Mucosa of descending colon (tissue), 3 donors: ENCODE measurements around the gene HCN2. TPM values are rescaled to one million over a fixed set of nuclear protein-coding genes. Genes with fewer than 3 reads are reported as not detected.

Source experiments
- ATAC-seq: fragments of 200-7000 bp; cut with Tn5 transposase; one replicate; pipeline ENCODE4 v1.9.1; 2020; ENCODE audit warnings: mild to moderate bottlenecking, moderate library complexity
- DNase-seq, 3 donors: peaks; one replicate each; pipeline ENCODE4 v3.0.0-alpha.2; 2020
- H3K36me3 ChIP-seq: fragments of 200-600 bp; one replicate; pipeline ENCODE4 v1.8.0; 2021; ENCODE audit warnings: low read depth, mild to moderate bottlenecking
- H3K4me1 ChIP-seq: fragments of 200-600 bp; one replicate; pipeline ENCODE4 v1.8.0; 2021; ENCODE audit warnings: low read depth, mild to moderate bottlenecking
- H3K4me3 ChIP-seq: fragments of 200-600 bp; one replicate; pipeline ENCODE4 v1.8.0; 2021; ENCODE audit warnings: mild to moderate bottlenecking
- H3K9me3 ChIP-seq: fragments of 200-600 bp; one replicate; pipeline ENCODE4 v1.8.0; 2021; ENCODE audit warnings: mild to moderate bottlenecking
- intact Hi-C, 2 donors: fragments of 100-400 bp; cut with DNase I in 1 of 2; cut with micrococcal nuclease in 1 of 2; formaldehyde crosslinking; loops; one replicate each; pipeline versions ENCODE4 v1.11.0 to v1.11.1; 2022; cut with DNase I, micrococcal nuclease
- total RNA-seq, 3 donors: library from RNA; stranded (reverse); fragmentation: NEBNext Ultra II Directional in 2 of 3; extraction: Animal tissue kit (Norgen Biotek cat#: 25700) in 2 of 3; gene quantifications; one replicate each; pipeline versions ENCODE4 v1.2.1 to v1.2.4, GENCODE V29; 2021 to 2023
- TF ChIP-seq, protein P1 (sequence below): fragments of 200-600 bp; IDR thresholded peaks from one replicate; pipeline ENCODE4 v1.8.0; 2022; ENCODE audit warnings: antibody characterized with exemption, mild to moderate bottlenecking
- donor health status: DM: no; HTN: no; CAD: no; lungs with moderate emphysema.
- donor health status: DM: no; HTN: no; CAD: no.
- donor health status: DM: no; HTN: yes; CAD: no.

HCN2 gene
- total RNA-seq, 3 donors from 2014 or later, result 0.12 to 0.89 (median 0.17) TPM

DNA sequence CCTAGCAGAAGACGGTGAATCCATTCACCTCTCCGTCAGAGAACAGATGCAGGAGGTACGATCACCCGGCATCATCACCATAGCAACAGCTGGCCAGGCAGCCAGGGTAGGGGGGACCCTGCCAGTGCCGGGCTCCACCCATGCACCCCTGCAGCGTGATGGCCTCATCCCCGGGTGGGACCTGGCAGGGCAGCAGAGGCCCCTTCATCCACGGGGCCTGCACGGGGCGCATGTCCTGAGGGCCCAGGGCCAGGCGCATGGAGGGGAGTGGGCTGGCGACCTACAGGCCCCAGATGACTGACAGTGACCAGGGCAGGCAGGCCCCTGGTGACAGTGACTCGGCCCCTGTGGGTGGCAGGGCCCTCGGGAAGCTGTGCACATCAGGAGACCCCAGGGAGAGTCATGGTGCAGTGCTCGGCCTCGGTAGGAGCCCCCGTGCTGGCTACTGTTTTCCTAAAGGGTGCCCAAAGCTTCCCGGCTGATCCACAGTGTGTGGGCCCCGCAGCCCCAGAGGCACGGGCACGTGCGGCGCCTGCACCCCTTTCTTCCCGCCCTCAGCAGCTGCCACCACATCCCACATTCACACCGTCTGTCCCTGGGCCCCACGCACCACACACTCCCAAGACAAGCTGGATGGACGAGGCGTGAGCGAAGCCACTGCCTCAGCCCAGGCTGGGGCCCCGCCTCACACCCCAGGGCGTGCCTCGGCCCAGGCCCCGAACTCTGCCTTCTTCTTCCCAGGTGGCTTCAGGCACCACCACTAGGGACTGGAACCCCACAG lies 68.6 kb downstream of the HCN2 start:
- H3K36me3 ChIP-seq, result no peaks in the 10 kb centered on the region
- H3K4me1 ChIP-seq, result peaks cover 33% of the 10 kb centered on the region
- intact Hi-C loops, result no loop called here
- H3K9me3 ChIP-seq, result no peaks in the 10 kb centered on the region
- TF ChIP-seq, protein P1, sequence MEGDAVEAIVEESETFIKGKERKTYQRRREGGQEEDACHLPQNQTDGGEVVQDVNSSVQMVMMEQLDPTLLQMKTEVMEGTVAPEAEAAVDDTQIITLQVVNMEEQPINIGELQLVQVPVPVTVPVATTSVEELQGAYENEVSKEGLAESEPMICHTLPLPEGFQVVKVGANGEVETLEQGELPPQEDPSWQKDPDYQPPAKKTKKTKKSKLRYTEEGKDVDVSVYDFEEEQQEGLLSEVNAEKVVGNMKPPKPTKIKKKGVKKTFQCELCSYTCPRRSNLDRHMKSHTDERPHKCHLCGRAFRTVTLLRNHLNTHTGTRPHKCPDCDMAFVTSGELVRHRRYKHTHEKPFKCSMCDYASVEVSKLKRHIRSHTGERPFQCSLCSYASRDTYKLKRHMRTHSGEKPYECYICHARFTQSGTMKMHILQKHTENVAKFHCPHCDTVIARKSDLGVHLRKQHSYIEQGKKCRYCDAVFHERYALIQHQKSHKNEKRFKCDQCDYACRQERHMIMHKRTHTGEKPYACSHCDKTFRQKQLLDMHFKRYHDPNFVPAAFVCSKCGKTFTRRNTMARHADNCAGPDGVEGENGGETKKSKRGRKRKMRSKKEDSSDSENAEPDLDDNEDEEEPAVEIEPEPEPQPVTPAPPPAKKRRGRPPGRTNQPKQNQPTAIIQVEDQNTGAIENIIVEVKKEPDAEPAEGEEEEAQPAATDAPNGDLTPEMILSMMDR, result no peak
- H3K4me3 ChIP-seq, result no peak overlapping the region
- ATAC-seq (no peak), DNase-seq (peak in 1 of 3 donors; percentile 54)

DNA sequence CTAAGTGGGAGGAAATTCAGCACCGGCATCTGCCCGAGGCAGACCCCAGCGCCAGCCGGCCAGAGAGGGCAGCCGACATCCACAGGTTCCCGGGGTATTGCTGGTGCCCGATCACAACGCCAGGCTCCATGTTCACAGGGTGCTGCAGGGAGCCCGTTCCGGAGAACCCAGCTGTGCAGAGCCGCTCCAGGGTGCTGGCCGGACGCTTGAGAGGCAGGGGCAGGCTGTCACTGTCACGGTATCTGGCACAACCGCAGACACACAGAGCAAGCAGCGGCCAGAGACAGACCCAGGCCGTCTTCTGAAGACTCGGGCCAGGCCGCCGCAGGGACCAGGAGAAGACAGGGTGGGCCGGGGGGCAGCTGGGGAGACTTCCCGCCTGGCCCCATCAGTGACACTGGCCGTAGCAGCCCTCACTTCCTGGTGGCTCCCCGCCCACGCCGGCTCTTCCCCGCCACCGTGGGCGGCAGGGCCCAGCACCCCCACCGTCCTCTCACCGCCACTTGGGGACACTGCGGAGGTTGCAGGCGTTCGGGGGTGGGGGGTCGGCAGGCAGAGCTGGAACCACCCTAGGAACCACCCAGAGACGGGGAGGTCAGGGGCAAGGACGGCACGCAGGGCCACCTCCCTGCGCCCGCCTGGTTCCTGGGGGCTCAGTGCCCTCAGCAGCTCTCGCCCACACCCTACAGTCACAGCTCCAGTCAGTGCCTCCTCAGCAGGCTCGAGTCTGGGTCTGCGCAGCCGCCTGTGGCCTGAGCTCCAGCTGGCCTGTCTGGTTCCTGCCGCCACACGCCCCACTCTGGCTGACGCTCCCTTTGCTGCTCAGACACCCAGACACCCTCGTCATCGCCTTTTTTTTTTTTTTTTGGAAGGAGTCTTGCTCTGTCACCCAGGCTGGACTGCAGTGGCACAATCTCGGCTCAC lies 69.5 kb downstream of the HCN2 start:
- no peak overlapping the region for H3K4me3 ChIP-seq
- DNase-seq, result peak in 2 of 3 donors; percentile 52 to 76
- TF ChIP-seq, protein P1, result no peak
- H3K9me3 ChIP-seq, result no peaks in the 10 kb centered on the region
- peaks cover 37% of the 10 kb centered on the region for H3K4me1 ChIP-seq
- intact Hi-C loops, result no loop called here
- no peaks in the 10 kb centered on the region for H3K36me3 ChIP-seq
- no peak for ATAC-seq

DNA sequence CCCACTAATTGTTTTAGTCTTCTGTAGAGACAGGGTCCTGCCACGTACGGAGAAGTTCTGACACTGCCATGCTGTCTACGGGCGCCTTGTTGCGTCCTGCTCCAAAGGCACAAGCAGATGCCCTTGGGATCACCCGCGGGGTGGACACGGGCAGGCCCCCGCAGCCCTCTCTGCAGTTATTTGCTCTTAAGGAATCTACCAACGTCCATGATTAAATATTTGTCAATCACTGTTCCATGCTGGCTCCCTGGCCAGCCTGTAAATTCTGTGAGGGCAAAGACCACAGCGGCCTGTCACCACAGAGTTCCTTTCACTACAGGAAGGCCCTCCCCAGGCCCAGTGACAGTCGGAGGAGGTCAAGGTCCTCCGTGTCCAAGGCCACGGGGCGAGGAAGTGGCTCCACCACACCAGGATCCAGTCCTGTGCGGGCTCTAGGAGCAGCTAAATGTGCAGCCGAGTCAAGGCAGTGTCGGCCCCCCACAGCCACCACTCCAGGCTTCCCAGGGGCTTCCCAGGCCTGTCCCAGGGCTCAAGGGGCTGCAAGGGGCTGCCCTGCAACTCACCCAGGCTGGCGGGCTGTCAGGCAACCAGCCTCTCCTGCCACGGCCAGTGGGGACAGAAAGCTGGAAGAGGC lies 71.2 kb downstream of the HCN2 start:
- Histone ChIP-seq H3K4me1 (peaks cover 45% of the 10 kb centered on the region), H3K36me3 (no peaks in the 10 kb centered on the region), H3K4me3 (peak overlapping the region; percentile 100), H3K9me3 (no peaks in the 10 kb centered on the region)
- TF ChIP-seq, protein P1, result no peak
- DNase-seq, result peak; percentile 70 to 85 (median 80)
- ATAC-seq, result peak; percentile 58
- intact Hi-C loops, result no loop called here

DNA sequence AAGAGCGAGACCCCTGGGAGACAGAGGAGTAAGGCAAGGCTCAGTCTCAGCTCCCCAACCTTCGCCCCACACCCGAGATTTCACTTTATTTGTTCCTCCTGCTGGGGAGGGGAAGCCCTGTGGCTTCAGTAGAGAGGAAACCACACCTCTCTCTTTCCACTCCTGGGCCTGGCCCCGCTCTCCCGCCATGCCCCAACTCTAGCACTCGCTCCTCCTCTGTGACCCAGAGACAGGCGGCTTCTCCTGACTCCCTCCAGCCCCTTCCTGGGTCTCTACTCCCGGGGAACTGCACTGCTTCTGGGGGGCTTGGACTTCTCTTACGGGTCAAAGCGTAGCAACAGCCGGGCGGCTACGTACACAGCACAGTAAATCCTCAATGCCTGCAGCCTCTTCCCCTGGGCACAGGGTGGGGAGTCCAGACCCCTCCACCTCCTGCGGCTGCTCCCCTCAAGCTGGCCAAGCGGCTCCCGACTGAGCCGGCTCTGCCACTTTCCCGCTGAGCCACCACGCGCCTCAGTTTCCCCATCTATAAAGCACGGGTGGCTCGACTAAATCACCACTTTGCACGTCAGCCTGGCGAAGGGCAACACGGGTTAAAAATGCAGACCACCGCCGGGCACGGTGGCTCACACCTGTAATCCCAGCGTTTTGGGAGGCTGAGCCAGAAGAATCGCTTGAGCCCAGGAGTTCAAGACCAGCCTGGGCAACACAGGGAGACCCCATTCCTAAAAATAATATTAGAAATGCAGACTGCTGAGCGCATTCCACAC lies 71.9 kb downstream of the HCN2 start:
- intact Hi-C loops, result no loop called here
- TF ChIP-seq, protein P1, result no peak
- H3K36me3 ChIP-seq, result no peaks in the 10 kb centered on the region
- peak overlapping the region; percentile 100 for H3K4me3 ChIP-seq
- DNase-seq (peak; percentile 68 to 81 (median 70)), ATAC-seq (peak; percentile 59)
- peaks cover 45% of the 10 kb centered on the region for H3K4me1 ChIP-seq
- no peaks in the 10 kb centered on the region for H3K9me3 ChIP-seq
